HG03060 (cell line): Measurements from ENCODE around the gene TTC36.
"Not testable (repeated sequence)": the region's sequence is repeated elsewhere in the genome, so short reads cannot be mapped to it uniquely, and the experiment has no call there.

Experiments used
- ATAC-seq: cut with Tn5 transposase; IDR thresholded peaks from one replicate; pipeline ENCODE4 v1.9.1; 2021; ENCODE audit warnings: low read depth, moderate number of reproducible peaks; ENCODE audit not compliant: unreplicated experiment

The TTC36 gene

GRCh38 chr11:118531597-118532084, 4.4 kb downstream of the TTC36 start:
- no peak for ATAC-seq

- ATAC-seq: no peak
These were observed 4.8 kb downstream of the TTC36 start for GRCh38 chr11:118532091-118532490.

- no peak for ATAC-seq
These were observed 5.8 kb downstream of the TTC36 start for GRCh38 chr11:118532852-118533768.

- no peak for ATAC-seq
These were observed 6.8 kb downstream of the TTC36 start for GRCh38 chr11:118533769-118534729.

- ATAC-seq: no peak
These were observed 8.0 kb downstream of the TTC36 start for GRCh38 chr11:118535261-118535660.

- no peak for ATAC-seq
These were observed 9.5 kb downstream of the TTC36 start for GRCh38 chr11:118536726-118537125.

- no peak for ATAC-seq
These were observed 10.2 kb downstream of the TTC36 start for GRCh38 chr11:118537409-118537980.

GRCh38 chr11:118544010-118544646, 16.9 kb downstream of the TTC36 start:
- no peak for ATAC-seq

GRCh38 chr11:118544647-118545010, 17.4 kb downstream of the TTC36 start:
- ATAC-seq: no peak

GRCh38 chr11:118545533-118545932, 18.3 kb downstream of the TTC36 start:
- no peak for ATAC-seq

GRCh38 chr11:118547132-118547531, 19.9 kb downstream of the TTC36 start:
- ATAC-seq: no peak

GRCh38 chr11:118552341-118552740, 25.1 kb downstream of the TTC36 start:
- ATAC-seq: no peak

GRCh38 chr11:118560806-118561205, 33.5 kb downstream of the TTC36 start:
- ATAC-seq: no peak

- ATAC-seq: no peak
These were observed 37.8 kb downstream of the TTC36 start for GRCh38 chr11:118565051-118565450.

GRCh38 chr11:118569670-118570069, 42.4 kb downstream of the TTC36 start:
- ATAC-seq: no peak

- ATAC-seq: no peak
These were observed 43.5 kb downstream of the TTC36 start for GRCh38 chr11:118570787-118571186.

GRCh38 chr11:118571701-118572060, 44.4 kb downstream of the TTC36 start:
- not testable (repeated sequence) for ATAC-seq

- ATAC-seq: no peak
These were observed 45.0 kb downstream of the TTC36 start, which contains the start of gene ARCN1 for GRCh38 chr11:118572061-118572980. TSS of gene ARCN1 (plus strand) at chr11:118572409. CDS start at chr11:118572548, 139 bp downstream.

GRCh38 chr11:118572981-118573550, 45.8 kb downstream of the TTC36 start:
- no peak for ATAC-seq
